ENCODE data around the gene ZNF423. TPM values are rescaled to one million over a fixed set of nuclear protein-coding genes. Genes with fewer than 3 reads are reported as not detected.

ZNF423 gene
- total and polyA plus RNA-seq, 12 donors: 1.7 to 10.6 (median 5.5) TPM

GRCh38 chr16:49499869-49500610, 355.9 kb downstream of the ZNF423 start:
- 87 to 92% (median 91%) methylated on average over 6 to 7 of the region's 7 CpGs for WGBS, 4 donors
- intact Hi-C loops (cut with DNase I): loop anchor here (10.0 kb wide), 3 partner anchors 95 to 425 kb away; no protein-coding TSS in a partner anchor

DNA sequence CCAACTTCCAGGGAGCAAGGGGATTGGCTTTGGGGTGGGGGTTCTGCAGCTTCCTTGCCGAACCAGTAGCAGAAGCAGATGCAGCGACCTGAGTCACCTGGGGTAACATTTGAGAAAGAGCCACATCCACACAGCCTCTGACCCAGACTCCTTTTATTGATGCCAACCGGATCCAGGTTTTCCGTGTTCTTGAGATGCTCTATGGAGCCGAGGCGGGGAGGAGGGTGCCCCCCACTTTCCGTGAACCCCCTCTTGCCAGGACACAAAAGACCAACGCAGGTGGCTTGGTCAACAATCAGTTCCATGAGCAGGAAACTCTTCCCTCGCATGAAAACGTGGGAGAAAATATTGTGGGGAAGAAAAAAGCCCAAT, 356.5 kb downstream of the ZNF423 start:
- 79 to 92% (median 91%) methylated on average over 9 to 10 of the region's 10 CpGs for WGBS, 4 donors
- intact Hi-C loops (cut with DNase I): loop anchor here (10.0 kb wide), 3 partner anchors 95 to 425 kb away; no protein-coding TSS in a partner anchor
- no peaks in the 10 kb centered on the region for H3K4me1 ChIP-seq (replicated peaks in 1 of 2)
- no peaks in the 10 kb centered on the region for H3K36me3 ChIP-seq (replicated peaks in 1 of 2)
- H3K4me3 ChIP-seq: no peak overlapping the region
- TF ChIP-seq CTCF (IDR thresholded peaks at IDR 0.05) (no peak), POLR2A (IDR thresholded peaks at IDR 0.05) (no peak)
- no peaks in the 10 kb centered on the region for H3K27me3 ChIP-seq
- no peak overlapping the region for H3K27ac ChIP-seq
- no peak for DNase-seq
- no peaks in the 10 kb centered on the region for H3K9me3 ChIP-seq (replicated peaks in 1 of 3)

More at GRCh38 chr16:49499869-49500610, 355.9 kb downstream of the ZNF423 start:
- DNase-seq: no peak
- Histone ChIP-seq H3K36me3 (replicated peaks in 1 of 2) (no peaks in the 10 kb centered on the region), H3K4me3 (no peak overlapping the region), H3K27me3 (no peaks in the 10 kb centered on the region), H3K4me1 (replicated peaks in 1 of 2) (no peaks in the 10 kb centered on the region), H3K9me3 (replicated peaks in 1 of 3) (no peaks in the 10 kb centered on the region), H3K27ac (no peak overlapping the region)
- TF ChIP-seq CTCF (IDR thresholded peaks at IDR 0.05): no peak
- no peak for TF ChIP-seq POLR2A (IDR thresholded peaks at IDR 0.05)

DNA sequence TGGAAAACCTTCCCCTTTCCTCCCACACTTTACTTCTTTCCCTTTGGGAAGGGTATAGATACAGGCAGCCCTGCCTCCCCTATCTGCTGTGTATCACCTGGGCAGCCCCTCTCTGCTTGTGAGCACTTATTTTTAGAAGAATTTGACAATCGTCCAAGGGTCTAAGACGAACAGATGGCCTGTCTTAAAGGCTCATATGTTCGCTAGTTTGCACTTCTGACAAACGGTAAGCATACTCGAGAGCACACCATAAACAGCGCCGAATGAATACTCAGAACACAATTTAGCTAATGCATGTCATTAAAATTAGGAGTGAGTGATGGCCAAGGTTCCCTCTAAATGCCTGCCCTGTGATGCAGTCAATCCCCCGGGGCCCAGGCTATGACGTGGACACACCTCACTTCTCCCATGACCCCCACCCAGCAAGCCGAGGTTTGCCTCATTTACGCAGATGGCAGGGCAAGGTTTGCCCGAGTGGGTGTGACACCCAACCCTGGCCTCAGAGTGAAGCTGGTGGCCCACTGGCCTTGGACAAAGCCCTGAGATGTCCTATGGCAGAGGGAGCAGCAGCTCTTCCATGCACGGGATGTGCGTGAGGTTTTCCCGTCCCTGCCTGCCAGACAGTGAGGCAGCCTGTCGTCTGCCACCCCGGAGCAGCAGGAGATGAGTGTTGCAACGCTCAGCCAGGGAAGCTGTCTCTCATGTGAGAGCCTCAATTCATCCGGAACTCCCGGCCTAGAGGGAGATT, 357.1 kb downstream of the ZNF423 start:
- H3K27me3 ChIP-seq: no peaks in the 10 kb centered on the region
- H3K4me3 ChIP-seq: no peak overlapping the region
- no peak overlapping the region for H3K27ac ChIP-seq
- no peaks in the 10 kb centered on the region for H3K4me1 ChIP-seq (replicated peaks in 1 of 2)
- TF ChIP-seq POLR2A (IDR thresholded peaks at IDR 0.05) (no peak), CTCF (IDR thresholded peaks at IDR 0.05) (no peak)
- WGBS, 4 donors: 78 to 83% (median 83%) methylated on average over 11 to 20 of the region's 20 CpGs
- H3K36me3 ChIP-seq (replicated peaks in 1 of 2): no peaks in the 10 kb centered on the region
- H3K9me3 ChIP-seq (replicated peaks in 1 of 3): no peaks in the 10 kb centered on the region
- intact Hi-C loops (cut with DNase I): loop anchor here (10.0 kb wide), 3 partner anchors 96 to 426 kb away; no protein-coding TSS in a partner anchor
- DNase-seq: no peak

DNA sequence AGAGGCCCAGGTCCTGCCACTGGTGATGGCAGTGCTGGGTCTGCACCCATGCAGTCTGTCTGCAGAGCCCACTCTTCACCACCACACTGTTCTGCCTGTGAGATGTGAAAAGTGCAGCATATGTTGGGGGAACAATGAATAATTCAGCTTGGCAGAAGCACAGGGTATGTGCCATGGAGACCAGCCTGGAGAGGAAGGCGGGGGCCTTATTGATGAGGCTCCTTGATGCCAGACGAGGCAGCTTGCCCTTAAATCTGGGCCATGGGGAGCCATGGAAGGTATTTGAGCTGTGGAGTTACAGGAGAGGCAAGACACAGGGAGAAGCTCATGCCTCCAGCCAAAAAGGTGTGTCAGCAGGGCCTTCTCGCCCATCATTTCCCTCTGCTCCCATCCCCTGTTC, 357.6 kb downstream of the ZNF423 start:
- TF ChIP-seq CTCF (IDR thresholded peaks at IDR 0.05): no peak
- no peak for TF ChIP-seq POLR2A (IDR thresholded peaks at IDR 0.05)
- H3K27ac ChIP-seq: no peak overlapping the region
- H3K4me1 ChIP-seq (replicated peaks in 1 of 2): no peaks in the 10 kb centered on the region
- H3K36me3 ChIP-seq (replicated peaks in 1 of 2): no peaks in the 10 kb centered on the region
- no peaks in the 10 kb centered on the region for H3K9me3 ChIP-seq (replicated peaks in 1 of 3)
- no peak overlapping the region for H3K4me3 ChIP-seq
- DNase-seq: no peak
- no peaks in the 10 kb centered on the region for H3K27me3 ChIP-seq
- 81 to 90% (median 86%) methylated on average over 2 to 3 of the region's 3 CpGs for WGBS, 4 donors
- intact Hi-C loops (cut with DNase I): loop anchor here (10.0 kb wide), 3 partner anchors 97 to 427 kb away; no protein-coding TSS in a partner anchor
